ENCODE measurements around the gene FLT1. TPM values are rescaled to one million over a fixed set of nuclear protein-coding genes. Genes with fewer than 3 reads are reported as not detected.

FLT1 gene
- total RNA-seq, 1 donor from 2014 or later = 46.0 TPM

GRCh38 chr13:28313579-28313978 is 181.3 kb downstream of the FLT1 start:
- intact Hi-C loops (cut with DNase I) = no loop called here
- H3K4me1 ChIP-seq = no peaks in the 10 kb centered on the region
- no peaks in the 10 kb centered on the region for H3K27me3 ChIP-seq
- H3K4me3 ChIP-seq = no peak overlapping the region
- H3K27ac ChIP-seq = no peak overlapping the region
- DNase-seq (ENCODE audit: low spot score in 2 of 2) = no peak
- H3K36me3 ChIP-seq = no peaks in the 10 kb centered on the region
- no peaks in the 10 kb centered on the region for H3K9me3 ChIP-seq
- no peak for TF ChIP-seq CTCF (IDR thresholded peaks at IDR 0.05)

- no peak for TF ChIP-seq CTCF (IDR thresholded peaks at IDR 0.05)
- no peaks in the 10 kb centered on the region for H3K9me3 ChIP-seq
- no peaks in the 10 kb centered on the region for H3K27me3 ChIP-seq
- no peaks in the 10 kb centered on the region for H3K4me1 ChIP-seq
- H3K27ac ChIP-seq = no peak overlapping the region
- H3K36me3 ChIP-seq = no peaks in the 10 kb centered on the region
- intact Hi-C loops (cut with DNase I) = no loop called here
- H3K4me3 ChIP-seq = no peak overlapping the region
- no peak for DNase-seq (ENCODE audit: low spot score in 2 of 2)
Measured at GRCh38 chr13:28306325-28306724, 188.6 kb downstream of the FLT1 start.

- no peaks in the 10 kb centered on the region for H3K36me3 ChIP-seq
- H3K27me3 ChIP-seq = no peaks in the 10 kb centered on the region
Measured at GRCh38 chr13:28301839-28302238, 193.1 kb downstream of the FLT1 start.

GRCh38 chr13:28299916-28300315 is 195.0 kb downstream of the FLT1 start:
- peaks cover 0 to 6% of the 10 kb centered on the region in 2 donors for H3K36me3 ChIP-seq
- H3K4me1 ChIP-seq = no peaks in the 10 kb centered on the region
- TF ChIP-seq CTCF (IDR thresholded peaks at IDR 0.05) = no peak
- no peak overlapping the region for H3K4me3 ChIP-seq
- H3K9me3 ChIP-seq = no peaks in the 10 kb centered on the region
- no peaks in the 10 kb centered on the region for H3K27me3 ChIP-seq
- intact Hi-C loops (cut with DNase I) = no loop called here
- no peak for DNase-seq (ENCODE audit: low spot score in 2 of 2)
- H3K27ac ChIP-seq = no peak overlapping the region

More at GRCh38 chr13:28301839-28302238, 193.1 kb downstream of the FLT1 start:
- Histone ChIP-seq H3K4me1 (no peaks in the 10 kb centered on the region), H3K9me3 (no peaks in the 10 kb centered on the region), H3K27ac (no peak overlapping the region), H3K4me3 (no peak overlapping the region)
- DNase-seq (ENCODE audit: low spot score in 2 of 2) = no peak
- TF ChIP-seq CTCF (IDR thresholded peaks at IDR 0.05) = no peak
- intact Hi-C loops (cut with DNase I) = no loop called here

GRCh38 chr13:28297341-28297740 is 197.6 kb downstream of the FLT1 start:
- Histone ChIP-seq H3K4me3 (no peak overlapping the region), H3K4me1 (no peaks in the 10 kb centered on the region), H3K27ac (no peak overlapping the region), H3K27me3 (no peaks in the 10 kb centered on the region), H3K9me3 (no peaks in the 10 kb centered on the region), H3K36me3 (peaks cover 5 to 24% of the 10 kb centered on the region in 2 donors)
- intact Hi-C loops (cut with DNase I) = no loop called here
- no peak for DNase-seq (ENCODE audit: low spot score in 2 of 2)
- TF ChIP-seq CTCF (IDR thresholded peaks at IDR 0.05) = no peak

GRCh38 chr13:28286263-28286662 is 208.7 kb downstream of the FLT1 start:
- H3K27ac ChIP-seq = no peak overlapping the region
- intact Hi-C loops (cut with DNase I) = no loop called here
- no peak for TF ChIP-seq CTCF (IDR thresholded peaks at IDR 0.05)
- H3K4me1 ChIP-seq = no peaks in the 10 kb centered on the region
- no peak for DNase-seq (ENCODE audit: low spot score in 2 of 2)
- no peak overlapping the region for H3K4me3 ChIP-seq
- H3K9me3 ChIP-seq = no peaks in the 10 kb centered on the region
- peaks cover 20 to 52% of the 10 kb centered on the region in 2 donors for H3K36me3 ChIP-seq
- H3K27me3 ChIP-seq = no peaks in the 10 kb centered on the region

Measured in ascending aorta (tissue), 2 donors.